DMS79 (cell line): Measurements from ENCODE around the gene TSPO.
A peak's percentile ranks its signal among the peaks of the same experiment; 100 is the strongest.

Source experiments
- DNase-seq: peaks from one replicate; lab custom pipeline; 2025; lab: John Stamatoyannopoulos, UW

TSPO gene

GRCh38 chr22:43179146-43179910 is 28.0 kb downstream of the TSPO start:
- no peak for DNase-seq

GRCh38 chr22:43179911-43180195 is 28.5 kb downstream of the TSPO start:
- no peak for DNase-seq

GRCh38 chr22:43180670-43181069 is 29.3 kb downstream of the TSPO start:
- no peak for DNase-seq

- DNase-seq = no peak
Measured at GRCh38 chr22:43181321-43182076, 30.1 kb downstream of the TSPO start.

- DNase-seq = no peak
Measured at GRCh38 chr22:43182118-43182517, 30.8 kb downstream of the TSPO start.

- DNase-seq = no peak
Measured at GRCh38 chr22:43182726-43183125, 31.4 kb downstream of the TSPO start.

GRCh38 chr22:43183496-43184277 is 32.3 kb downstream of the TSPO start:
- DNase-seq = no peak

GRCh38 chr22:43185860-43186261 is 34.5 kb downstream of the TSPO start:
- DNase-seq = no peak

- DNase-seq = no peak
Measured at GRCh38 chr22:43186272-43187170, 35.2 kb downstream of the TSPO start, which contains the start of gene TTLL12. Gene TTLL12 (minus strand): TSS chr22:43187134. CDS start chr22:43187069, 65 bp downstream.

- DNase-seq = peak; percentile 77
Measured at GRCh38 chr22:43187171-43188099, 36.1 kb downstream of the TSPO start.

GRCh38 chr22:43188829-43189545 is 37.6 kb downstream of the TSPO start:
- DNase-seq = no peak

- DNase-seq = no peak
Measured at GRCh38 chr22:43191831-43192230, 40.5 kb downstream of the TSPO start.

GRCh38 chr22:43197271-43197941 is 46.0 kb downstream of the TSPO start:
- DNase-seq = peak; percentile 19

GRCh38 chr22:43198126-43198525 is 46.8 kb downstream of the TSPO start:
- no peak for DNase-seq

- DNase-seq = no peak
Measured at GRCh38 chr22:43198936-43199335, 47.6 kb downstream of the TSPO start.

GRCh38 chr22:43199541-43199940 is 48.2 kb downstream of the TSPO start:
- DNase-seq = no peak

GRCh38 chr22:43200031-43200430 is 48.7 kb downstream of the TSPO start:
- no peak for DNase-seq

GRCh38 chr22:43200555-43200954 is 49.2 kb downstream of the TSPO start:
- no peak for DNase-seq

- DNase-seq = no peak
Measured at GRCh38 chr22:43201486-43202219, 50.3 kb downstream of the TSPO start.
